Stimulated activated CD4-positive, alpha-beta T cell treated with anti-CD3 and anti-CD28 coated beads, Interleukin-15, amount 100 ng/mL, for 1 hour (primary cell): ENCODE measurements around the gene ZNF548.

ENCODE experiments used
- DNase-seq, 2 donors: peaks; one replicate each; pipeline ENCODE4 v3.0.0-alpha.2; 2020; ENCODE audit warnings: low read depth in 1 of 2, low spot score in 1 of 2

ZNF548 gene

GRCh38 chr19:57395710-57396109 lies 6.1 kb downstream of the ZNF548 start:
- no peak for DNase-seq

- DNase-seq: no peak
Observed at GRCh38 chr19:57398868-57399267, 9.2 kb downstream of the ZNF548 start.

GRCh38 chr19:57403737-57404563 lies 14.3 kb downstream of the ZNF548 start:
- no peak for DNase-seq

GRCh38 chr19:57406516-57407123 lies 17.0 kb downstream of the ZNF548 start:
- peak; percentile 35 to 47 for DNase-seq

GRCh38 chr19:57410877-57411671 lies 21.4 kb downstream of the ZNF548 start, which contains the start of gene ZNF17:
Gene ZNF17 (plus strand): TSS chr19:57411161. CDS start chr19:57413616, 2,455 bp downstream.
- DNase-seq: peak; percentile 80 to 81

- DNase-seq: no peak
Observed at GRCh38 chr19:57419439-57419838, 29.8 kb downstream of the ZNF548 start.

- DNase-seq: no peak
Observed at GRCh38 chr19:57421037-57421436, 31.4 kb downstream of the ZNF548 start.

GRCh38 chr19:57434386-57435061 lies 44.9 kb downstream of the ZNF548 start:
- no peak for DNase-seq

GRCh38 chr19:57435062-57435978 lies 45.7 kb downstream of the ZNF548 start, which contains the start of gene ZNF749:
Gene ZNF749 (plus strand): TSS chr19:57435325. CDS start chr19:57435579, 254 bp downstream.
- DNase-seq: peak; percentile 84 to 91

- no peak for DNase-seq
Observed at GRCh38 chr19:57436417-57436816, 46.8 kb downstream of the ZNF548 start.

- DNase-seq: no peak
Observed at GRCh38 chr19:57437931-57438330, 48.3 kb downstream of the ZNF548 start.

GRCh38 chr19:57438925-57439324 lies 49.3 kb downstream of the ZNF548 start:
- no peak for DNase-seq

GRCh38 chr19:57441979-57442752 lies 52.5 kb downstream of the ZNF548 start:
- no peak for DNase-seq

GRCh38 chr19:57443121-57443696 lies 53.6 kb downstream of the ZNF548 start:
- DNase-seq: no peak

GRCh38 chr19:57452307-57452706 lies 62.7 kb downstream of the ZNF548 start:
- DNase-seq: no peak
